ENCODE measurements around the gene CXCL10. TPM values are rescaled to one million over a fixed set of nuclear protein-coding genes. Genes with fewer than 3 reads are reported as not detected.
A peak's percentile ranks its signal among the peaks of the same experiment; 100 is the strongest.

The CXCL10 gene
- total RNA-seq: not detected

GRCh38 chr4:76023389-76023788 lies at the start of gene CXCL10:
TSS of gene CXCL10 (minus strand) at chr4:76023497. CDS start at chr4:76023431, 66 bp downstream.
- no peaks in the 10 kb centered on the region for H3K4me1 ChIP-seq
- no peaks in the 10 kb centered on the region for H3K36me3 ChIP-seq
- H3K4me3 ChIP-seq: no peak within 1 kb of the TSS
- no peak for DNase-seq (ENCODE audit: low spot score in 2 of 2)
- H3K9me3 ChIP-seq: no peaks in the 10 kb centered on the region
- H3K27ac ChIP-seq: no peak within 1 kb of the TSS
- no peaks in the 10 kb centered on the region for H3K27me3 ChIP-seq
- intact Hi-C loops (cut with DNase I): no loop called here
- TF ChIP-seq CTCF (IDR thresholded peaks at IDR 0.05): no peak

GRCh38 chr4:76072760-76073159 lies 49.5 kb upstream of the CXCL10 start:
- H3K27me3 ChIP-seq: no peaks in the 10 kb centered on the region
- H3K36me3 ChIP-seq: no peaks in the 10 kb centered on the region
- no peaks in the 10 kb centered on the region for H3K9me3 ChIP-seq
- DNase-seq (ENCODE audit: low spot score in 2 of 2): no peak
- no peak overlapping the region for H3K27ac ChIP-seq
- no peaks in the 10 kb centered on the region for H3K4me1 ChIP-seq
- no peak for TF ChIP-seq CTCF (IDR thresholded peaks at IDR 0.05)
- intact Hi-C loops (cut with DNase I): no loop called here
- no peak overlapping the region for H3K4me3 ChIP-seq

GRCh38 chr4:76067652-76068286 lies 44.5 kb upstream of the CXCL10 start:
- no peak overlapping the region for H3K27ac ChIP-seq
- H3K36me3 ChIP-seq: no peaks in the 10 kb centered on the region
- no peaks in the 10 kb centered on the region for H3K9me3 ChIP-seq
- intact Hi-C loops (cut with DNase I): loop anchor here (2.0 kb wide), 1 partner anchor 77 kb away; the partner anchor contains the start of gene SDAD1
- peak; percentile 9 to 76 (median 73) for TF ChIP-seq CTCF (IDR thresholded peaks at IDR 0.05)
- no peaks in the 10 kb centered on the region for H3K27me3 ChIP-seq
- no peaks in the 10 kb centered on the region for H3K4me1 ChIP-seq
- H3K4me3 ChIP-seq: no peak overlapping the region
- DNase-seq (ENCODE audit: low spot score in 2 of 2): peak in 1 of 2 donors; percentile 77

- H3K27me3 ChIP-seq: no peaks in the 10 kb centered on the region
- H3K36me3 ChIP-seq: no peaks in the 10 kb centered on the region
- no peak overlapping the region for H3K27ac ChIP-seq
- no peak overlapping the region for H3K4me3 ChIP-seq
- no peak for DNase-seq (ENCODE audit: low spot score in 2 of 2)
- H3K4me1 ChIP-seq: no peaks in the 10 kb centered on the region
- TF ChIP-seq CTCF (IDR thresholded peaks at IDR 0.05): no peak
- intact Hi-C loops (cut with DNase I): loop anchor here (2.0 kb wide), 1 partner anchor 76 kb away; the partner anchor contains the start of gene SDAD1
- no peaks in the 10 kb centered on the region for H3K9me3 ChIP-seq
Observed at GRCh38 chr4:76066546-76066945, 43.2 kb upstream of the CXCL10 start.

GRCh38 chr4:76061982-76062381 lies 38.7 kb upstream of the CXCL10 start:
- no peak overlapping the region for H3K4me3 ChIP-seq
- no peak for TF ChIP-seq CTCF (IDR thresholded peaks at IDR 0.05)
- H3K36me3 ChIP-seq: no peaks in the 10 kb centered on the region
- H3K9me3 ChIP-seq: no peaks in the 10 kb centered on the region
- intact Hi-C loops (cut with DNase I): no loop called here
- H3K27me3 ChIP-seq: no peaks in the 10 kb centered on the region
- no peak overlapping the region for H3K27ac ChIP-seq
- no peaks in the 10 kb centered on the region for H3K4me1 ChIP-seq
- no peak for DNase-seq (ENCODE audit: low spot score in 2 of 2)

Data from ascending aorta (tissue), 2 donors.